ENCODE data around the gene VAV2.

DNA sequence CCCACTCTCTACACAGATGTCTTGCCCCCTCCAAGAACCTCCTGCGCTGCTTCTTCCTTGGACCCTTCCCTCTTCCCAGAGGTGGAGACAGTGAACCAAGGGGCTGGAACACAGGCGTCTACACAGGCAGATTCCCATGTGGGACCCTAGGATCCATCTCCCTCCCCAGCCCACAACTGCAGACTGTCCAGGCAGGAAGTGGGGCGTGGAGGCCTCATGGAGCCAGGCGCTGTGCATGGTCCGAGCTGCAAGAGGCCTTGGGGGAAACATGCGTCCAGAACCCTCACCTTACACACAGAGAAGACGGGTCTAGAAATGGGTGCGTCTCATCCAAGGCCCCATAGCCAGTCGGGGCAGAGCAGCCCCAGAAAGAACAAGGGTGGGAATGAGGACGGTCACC lies 117.5 kb downstream of the VAV2 start:
- TF ChIP-seq, protein P1, sequence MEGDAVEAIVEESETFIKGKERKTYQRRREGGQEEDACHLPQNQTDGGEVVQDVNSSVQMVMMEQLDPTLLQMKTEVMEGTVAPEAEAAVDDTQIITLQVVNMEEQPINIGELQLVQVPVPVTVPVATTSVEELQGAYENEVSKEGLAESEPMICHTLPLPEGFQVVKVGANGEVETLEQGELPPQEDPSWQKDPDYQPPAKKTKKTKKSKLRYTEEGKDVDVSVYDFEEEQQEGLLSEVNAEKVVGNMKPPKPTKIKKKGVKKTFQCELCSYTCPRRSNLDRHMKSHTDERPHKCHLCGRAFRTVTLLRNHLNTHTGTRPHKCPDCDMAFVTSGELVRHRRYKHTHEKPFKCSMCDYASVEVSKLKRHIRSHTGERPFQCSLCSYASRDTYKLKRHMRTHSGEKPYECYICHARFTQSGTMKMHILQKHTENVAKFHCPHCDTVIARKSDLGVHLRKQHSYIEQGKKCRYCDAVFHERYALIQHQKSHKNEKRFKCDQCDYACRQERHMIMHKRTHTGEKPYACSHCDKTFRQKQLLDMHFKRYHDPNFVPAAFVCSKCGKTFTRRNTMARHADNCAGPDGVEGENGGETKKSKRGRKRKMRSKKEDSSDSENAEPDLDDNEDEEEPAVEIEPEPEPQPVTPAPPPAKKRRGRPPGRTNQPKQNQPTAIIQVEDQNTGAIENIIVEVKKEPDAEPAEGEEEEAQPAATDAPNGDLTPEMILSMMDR (conservative IDR thresholded peaks at IDR 0.05; ENCODE audit: low read depth, low read length): no peak
- TF ChIP-seq ELK1 (IDR thresholded peaks at IDR 0.05; ENCODE audit: borderline replicate concordance, low read depth, low read length): no peak
- no peak for TF ChIP-seq RFX5 (IDR thresholded peaks at IDR 0.05; ENCODE audit: low read depth, low read length)
- TF ChIP-seq POLR2A (IDR thresholded peaks at IDR 0.05; ENCODE audit: low read depth, low read length): no peak
- TF ChIP-seq MXI1 (IDR thresholded peaks at IDR 0.05; ENCODE audit: borderline replicate concordance, low read depth, low read length): no peak
- no peak for TF ChIP-seq MAZ (IDR thresholded peaks at IDR 0.05; ENCODE audit: borderline replicate concordance, low read depth, low read length)
- TF ChIP-seq NFE2L2 (IDR thresholded peaks at IDR 0.05; ENCODE audit: low read depth, low read length): no peak
- TF ChIP-seq BHLHE40 (IDR thresholded peaks at IDR 0.05; ENCODE audit: low read depth, low read length): no peak
- no peak for TF ChIP-seq RCOR1 (IDR thresholded peaks at IDR 0.05; ENCODE audit: insufficient replicate concordance, low read length)
- no peak for TF ChIP-seq CEBPB (IDR thresholded peaks at IDR 0.05; ENCODE audit: low read depth, low read length)
- TF ChIP-seq, protein P2, sequence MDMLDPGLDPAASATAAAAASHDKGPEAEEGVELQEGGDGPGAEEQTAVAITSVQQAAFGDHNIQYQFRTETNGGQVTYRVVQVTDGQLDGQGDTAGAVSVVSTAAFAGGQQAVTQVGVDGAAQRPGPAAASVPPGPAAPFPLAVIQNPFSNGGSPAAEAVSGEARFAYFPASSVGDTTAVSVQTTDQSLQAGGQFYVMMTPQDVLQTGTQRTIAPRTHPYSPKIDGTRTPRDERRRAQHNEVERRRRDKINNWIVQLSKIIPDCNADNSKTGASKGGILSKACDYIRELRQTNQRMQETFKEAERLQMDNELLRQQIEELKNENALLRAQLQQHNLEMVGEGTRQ (IDR thresholded peaks at IDR 0.05; ENCODE audit: low read depth, low read length): no peak
- no peak for TF ChIP-seq RAD21 (IDR thresholded peaks at IDR 0.05; ENCODE audit: low read length)
- no peak for TF ChIP-seq CHD1 (IDR thresholded peaks at IDR 0.05; ENCODE audit: low read depth, low read length)
- TF ChIP-seq SMC3 (IDR thresholded peaks at IDR 0.05; ENCODE audit: low read depth, low read length): no peak
